Smooth muscle cell (in vitro differentiated cells): Measurements from ENCODE around the gene CD55. TPM values are rescaled to one million over a fixed set of nuclear protein-coding genes. Genes with fewer than 3 reads are reported as not detected.

ENCODE experiments used
- DNase-seq: peaks from one replicate; lab custom pipeline; 2025; ENCODE audit not compliant: unreplicated experiment; lab: John Stamatoyannopoulos, UW
- H2AFZ ChIP-seq: fragments of 200-600 bp; sonication (generic); 2 replicates; pipeline ENCODE4 v1.6.0; 2016; ENCODE audit warnings: antibody characterized with exemption, low read depth, mild to moderate bottlenecking
- H3F3A ChIP-seq: fragments of 200-600 bp; sonication (generic); 2 replicates; pipeline ENCODE4 v1.6.0; 2017; ENCODE audit warnings: antibody characterized with exemption, low read depth
- H3K27ac ChIP-seq: fragments of 200-600 bp; sonication (generic); 2 replicates; pipeline ENCODE4 v1.5.1; 2016; ENCODE audit warnings: low read depth, mild to moderate bottlenecking
- H3K27me3 ChIP-seq: fragments of 200-600 bp; sonication (generic); 2 replicates; pipeline ENCODE4 v1.6.1; 2016; ENCODE audit warnings: low read depth, mild to moderate bottlenecking
- H3K36me3 ChIP-seq: fragments of 200-600 bp; sonication (generic); 2 replicates; pipeline ENCODE4 v1.5.1; 2016; ENCODE audit warnings: low read depth
- H3K4me1 ChIP-seq: fragments of 200-600 bp; sonication (generic); 2 replicates; pipeline ENCODE4 v1.5.1; 2016; ENCODE audit warnings: low read depth
- H3K4me2 ChIP-seq: fragments of 200-600 bp; sonication (generic); 2 replicates; pipeline ENCODE4 v1.6.0; 2016; ENCODE audit warnings: mild to moderate bottlenecking
- H3K4me3 ChIP-seq: fragments of 200-600 bp; sonication (generic); 2 replicates; pipeline ENCODE4 v1.5.1; 2016; ENCODE audit warnings: mild to moderate bottlenecking
- H3K79me2 ChIP-seq: fragments of 200-600 bp; sonication (generic); 2 replicates; pipeline ENCODE4 v1.6.0; 2016; ENCODE audit warnings: low read depth, mild to moderate bottlenecking
- H3K9ac ChIP-seq: fragments of 200-600 bp; sonication (generic); 2 replicates; pipeline ENCODE4 v1.6.0; 2016; ENCODE audit warnings: low read depth
- H3K9me3 ChIP-seq: fragments of 200-600 bp; sonication (generic); replicated peaks from 2 replicates; pipeline ENCODE4 v1.5.1; 2016; ENCODE audit warnings: low read depth
- H4K20me1 ChIP-seq: fragments of 200-600 bp; sonication (generic); 2 replicates; pipeline ENCODE4 v1.6.0; 2016; ENCODE audit warnings: low read depth
- CTCF ChIP-seq: fragments of 200-600 bp; sonication (generic); IDR thresholded peaks from 2 replicates; pipeline ENCODE4 v1.5.1; 2017; ENCODE audit warnings: borderline replicate concordance, mild to moderate bottlenecking, antibody characterized with exemption; ENCODE audit not compliant: insufficient read depth, poor library complexity, severe bottlenecking
- WGBS: methylation state at CpG from one replicate; pipeline ENCODE4 v1.1.7; 2016; ENCODE audit warnings: low lambda C conversion rate; 5-methylcytosine and 5-hydroxymethylcytosine counted together
- polyA plus RNA-seq: library from polyadenylated mRNA; unstranded; fragments of >200 nt; fragmentation: Nextera tagmentation; extraction: Ambion mirVana; gene quantifications from 2 replicates; pipeline ENCODE4 v1.2.1, GENCODE V29; 2016
- total RNA-seq: library from RNA; depleted of rRNA; stranded (reverse); fragments of >200 nt; gene quantifications from 2 replicates; pipeline ENCODE4 v1.2.3, GENCODE V29; 2014

CD55 gene
- total and polyA plus RNA-seq, 2 experiments from 2014 or later, result 23.9 to 46.5 TPM

DNA sequence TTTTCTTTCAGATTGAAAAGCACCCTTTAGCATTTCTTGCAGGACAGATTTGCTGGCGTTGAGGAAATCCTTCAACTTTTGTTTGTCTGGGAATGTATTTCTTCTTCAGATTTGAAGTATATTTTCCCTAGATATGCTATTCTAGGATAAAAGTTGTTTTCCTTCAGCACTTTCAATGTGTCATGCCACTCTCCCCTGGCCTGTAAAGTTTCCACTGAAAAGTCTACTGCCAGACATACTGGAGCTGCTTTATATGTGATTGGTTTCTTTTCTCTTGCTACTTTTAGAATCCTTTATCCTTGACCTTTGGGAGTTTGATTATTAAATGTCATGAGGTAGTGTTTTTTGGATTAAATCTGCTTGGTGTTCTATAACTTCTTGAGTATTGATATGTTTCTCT is 44.2 kb upstream of the CD55 start:
- Histone ChIP-seq H3K27ac (no peak overlapping the region), H3K9ac (no peak overlapping the region), H3K36me3 (no peaks in the 10 kb centered on the region), H3K27me3 (no peaks in the 10 kb centered on the region), H2AFZ (no peak overlapping the region), H3K9me3 (peaks cover 3% of the 10 kb centered on the region), H3K4me3 (no peak overlapping the region), H4K20me1 (no peaks in the 10 kb centered on the region), H3K4me1 (no peaks in the 10 kb centered on the region), H3K4me2 (no peak overlapping the region), H3F3A (peaks cover under 1% of the 10 kb centered on the region), H3K79me2 (no peaks in the 10 kb centered on the region)
- no peak for TF ChIP-seq CTCF
- DNase-seq, result no peak
- WGBS, result 77% methylated on average over 1 of the region's 1 CpG

DNA sequence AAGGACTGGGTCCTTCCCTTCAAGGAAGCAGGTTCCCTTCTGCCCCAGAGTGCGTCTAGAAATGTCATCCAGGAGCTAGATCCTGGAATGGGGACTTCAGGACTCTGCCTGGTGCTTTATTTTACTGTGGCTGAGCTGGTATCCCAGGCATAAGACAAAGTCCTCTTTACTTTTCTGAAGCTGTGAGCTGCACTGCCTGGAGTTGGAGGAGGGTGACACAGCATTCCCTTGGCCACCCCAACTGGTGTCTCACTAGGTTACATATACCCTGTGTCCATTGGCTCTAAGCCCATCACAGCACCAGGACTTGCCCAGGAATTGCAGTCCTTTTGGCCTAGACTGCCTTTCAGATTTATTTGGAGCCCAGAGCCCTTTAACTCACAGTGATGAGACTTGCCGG is 41.8 kb upstream of the CD55 start:
- no peak for DNase-seq
- Histone ChIP-seq H4K20me1 (no peaks in the 10 kb centered on the region), H3K4me1 (no peaks in the 10 kb centered on the region), H2AFZ (no peak overlapping the region), H3K9me3 (no peaks in the 10 kb centered on the region), H3K4me2 (no peak overlapping the region), H3K9ac (no peak overlapping the region), H3K79me2 (no peaks in the 10 kb centered on the region), H3K36me3 (no peaks in the 10 kb centered on the region), H3F3A (peaks cover 8% of the 10 kb centered on the region), H3K27me3 (no peaks in the 10 kb centered on the region), H3K4me3 (no peak overlapping the region), H3K27ac (no peak overlapping the region)
- no peak for TF ChIP-seq CTCF
- WGBS, result 100% methylated on average over 2 of the region's 2 CpGs

GRCh38 chr1:207280706-207281105 is 40.8 kb upstream of the CD55 start:
- Histone ChIP-seq H3K4me3 (no peak overlapping the region), H3K9me3 (no peaks in the 10 kb centered on the region), H3K27ac (no peak overlapping the region), H3F3A (peaks cover 8% of the 10 kb centered on the region), H4K20me1 (no peaks in the 10 kb centered on the region), H3K36me3 (no peaks in the 10 kb centered on the region), H3K79me2 (no peaks in the 10 kb centered on the region), H3K4me2 (no peak overlapping the region), H3K4me1 (no peaks in the 10 kb centered on the region), H3K9ac (no peak overlapping the region), H2AFZ (no peak overlapping the region), H3K27me3 (no peaks in the 10 kb centered on the region)
- TF ChIP-seq CTCF, result no peak
- DNase-seq, result no peak
- WGBS, result 97% methylated on average over 3 of the region's 3 CpGs

DNA sequence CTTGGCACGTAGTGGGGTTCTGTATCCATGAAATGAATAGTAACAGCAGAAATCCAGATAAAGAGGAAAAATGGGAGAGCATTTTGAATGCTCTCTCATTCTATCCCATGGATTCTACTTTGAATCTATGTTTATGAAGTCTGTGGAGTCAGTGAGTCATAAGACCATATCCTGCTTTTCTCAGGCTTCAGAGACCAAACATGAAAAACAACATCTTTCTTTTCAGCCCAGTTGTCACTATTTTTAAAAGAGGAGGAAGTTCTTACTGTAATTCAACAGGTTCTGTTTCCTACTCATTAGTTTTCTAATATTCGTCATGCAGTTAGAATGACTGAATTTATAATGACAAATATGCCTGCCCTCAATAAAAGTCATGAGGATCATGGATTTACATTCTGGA is 39.4 kb upstream of the CD55 start:
- H3K36me3 ChIP-seq, result no peaks in the 10 kb centered on the region
- peak overlapping the region; percentile 59 for H3K27ac ChIP-seq
- no peaks in the 10 kb centered on the region for H3K79me2 ChIP-seq
- no peak for TF ChIP-seq CTCF
- H3K27me3 ChIP-seq, result no peaks in the 10 kb centered on the region
- no peaks in the 10 kb centered on the region for H4K20me1 ChIP-seq
- no peak overlapping the region for H3K4me3 ChIP-seq
- H3K4me1 ChIP-seq, result peaks cover 2% of the 10 kb centered on the region
- peak overlapping the region; percentile 26 for H3K4me2 ChIP-seq
- H3K9ac ChIP-seq, result no peak overlapping the region
- H3F3A ChIP-seq, result peaks cover 8% of the 10 kb centered on the region
- no peak for DNase-seq
- no peaks in the 10 kb centered on the region for H3K9me3 ChIP-seq
- peak overlapping the region; percentile 54 for H2AFZ ChIP-seq
- WGBS, result 23% methylated on average over 2 of the region's 2 CpGs
